DMS79 (cell line): Measurements from ENCODE around the gene PDHX.

Source experiments
- DNase-seq: peaks from one replicate; lab custom pipeline; 2025; lab: John Stamatoyannopoulos, UW

Gene PDHX

DNA sequence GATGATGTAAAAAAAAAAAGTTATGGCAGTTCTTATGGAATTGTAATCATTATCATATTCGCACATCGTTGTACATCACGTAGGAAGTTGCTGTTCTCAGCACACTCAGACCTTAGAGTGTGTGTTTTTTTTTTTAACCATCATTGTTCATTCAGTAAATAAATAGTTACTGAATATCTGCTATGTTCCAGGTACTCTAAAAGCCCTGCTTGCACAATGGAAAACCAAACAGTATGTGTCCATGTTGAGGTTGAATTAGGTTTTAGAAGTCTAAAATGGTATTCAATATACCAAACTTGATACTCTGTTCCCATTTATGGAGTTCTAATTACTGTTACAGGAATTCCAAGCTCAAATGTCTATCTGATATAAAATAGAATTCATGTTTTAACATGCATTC, 41.2 kb downstream of the PDHX start:
- DNase-seq = no peak

DNA sequence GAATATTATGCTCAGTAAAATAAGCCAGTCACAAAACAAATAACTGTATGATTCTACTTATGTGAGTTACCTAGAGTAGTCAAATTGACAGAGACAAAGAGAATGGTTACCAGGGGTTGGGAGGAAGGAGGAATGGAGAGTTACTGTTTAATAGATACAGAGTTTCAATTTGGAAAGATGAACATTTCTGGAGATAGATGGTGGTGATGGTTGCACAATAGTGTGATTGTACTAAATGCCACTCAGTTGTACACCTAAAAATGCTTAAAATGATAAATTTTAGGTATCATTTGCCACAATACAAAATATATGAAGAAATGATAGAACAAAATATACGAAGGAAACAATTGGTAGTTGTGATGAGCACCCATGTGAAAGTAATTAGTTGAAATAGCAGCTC, 43.4 kb downstream of the PDHX start:
- DNase-seq = no peak

DNA sequence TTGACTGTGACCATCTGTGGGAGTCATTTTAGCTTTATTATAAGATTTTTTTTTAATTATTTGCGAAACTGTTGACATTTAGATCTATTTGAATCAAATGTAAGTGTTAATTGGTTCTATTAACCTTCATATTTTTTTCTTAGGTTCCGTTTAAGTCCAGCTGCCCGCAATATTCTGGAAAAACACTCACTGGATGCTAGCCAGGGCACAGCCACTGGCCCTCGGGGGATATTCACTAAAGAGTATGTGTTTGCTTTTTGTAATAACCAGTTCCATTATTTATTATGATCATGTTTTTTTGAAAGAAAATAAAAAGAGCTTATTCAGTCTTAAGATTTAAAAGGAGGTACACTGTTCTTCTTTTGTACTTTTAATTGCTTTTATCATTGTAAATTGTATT, 43.9 kb downstream of the PDHX start:
- no peak for DNase-seq

DNA sequence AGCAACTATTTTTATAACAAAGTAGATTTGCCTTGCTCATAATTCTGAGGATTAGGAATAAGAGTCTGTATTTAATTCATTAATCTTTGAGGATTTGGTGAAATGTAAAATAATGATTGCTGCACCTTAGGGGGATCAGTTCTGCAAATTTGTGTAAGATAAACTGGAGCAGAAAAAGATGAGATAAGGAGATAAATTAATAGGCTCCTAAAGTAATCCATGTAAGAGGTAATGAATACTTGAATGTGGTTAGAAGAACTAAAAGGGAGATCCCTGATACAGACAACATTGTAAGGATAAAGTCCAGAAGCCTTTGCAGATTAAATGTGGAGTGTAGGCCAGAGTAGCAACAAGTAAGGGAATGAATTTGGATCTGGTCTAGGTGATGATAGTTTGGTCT, 45.6 kb downstream of the PDHX start:
- no peak for DNase-seq

DNA sequence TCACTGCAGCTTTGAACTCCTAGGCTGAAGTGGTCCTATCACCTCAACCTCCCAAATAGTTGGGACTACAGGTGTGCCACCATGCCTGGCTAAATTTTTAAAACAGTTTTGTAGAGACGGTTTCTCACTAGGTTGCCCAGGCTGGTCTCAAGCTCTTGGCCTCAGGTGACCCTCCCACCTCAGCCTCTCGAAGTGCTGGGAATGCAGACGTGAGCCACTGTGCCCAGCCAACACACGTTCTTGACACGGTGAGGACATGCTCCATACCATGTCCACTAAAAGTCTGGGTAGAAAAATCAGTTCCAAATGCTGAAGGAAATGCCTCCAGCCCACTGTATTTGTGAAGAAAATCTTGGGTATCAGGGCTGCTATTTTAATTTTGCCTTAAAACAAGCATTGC, 46.9 kb downstream of the PDHX start:
- DNase-seq = no peak

DNA sequence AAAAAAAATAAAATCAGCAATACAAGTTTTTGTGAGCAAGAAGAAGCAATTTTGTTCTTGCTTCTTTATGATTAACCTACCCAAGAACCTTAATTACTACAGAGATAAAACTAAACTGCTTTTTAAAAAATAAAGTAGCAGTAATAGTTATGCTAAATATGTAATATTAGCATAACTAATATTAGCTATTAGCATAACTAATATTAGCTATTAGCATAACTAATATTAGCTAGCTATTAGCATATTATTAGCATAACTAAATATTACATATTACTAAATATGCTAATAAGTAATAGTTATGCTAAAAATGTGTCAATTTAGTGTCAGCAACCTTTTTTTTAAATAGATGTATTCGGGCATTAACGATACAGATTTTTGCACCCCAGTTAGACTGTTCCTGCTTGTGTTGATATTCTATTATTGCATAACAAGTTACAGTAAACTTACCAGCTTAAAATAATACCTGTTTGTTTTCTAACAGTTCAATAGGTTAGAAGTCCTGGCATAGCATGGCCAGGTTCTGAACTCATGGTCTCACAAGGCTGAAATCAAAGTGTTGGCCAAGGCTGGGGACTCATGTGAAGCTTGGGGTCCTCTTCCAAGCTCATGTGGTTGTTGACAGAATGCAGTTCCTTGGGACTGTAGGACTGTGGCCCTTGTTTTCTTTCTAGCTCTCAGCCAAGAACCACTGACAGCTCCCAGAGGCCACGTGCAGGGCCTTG, 48.4 kb downstream of the PDHX start:
- DNase-seq = no peak

DNA sequence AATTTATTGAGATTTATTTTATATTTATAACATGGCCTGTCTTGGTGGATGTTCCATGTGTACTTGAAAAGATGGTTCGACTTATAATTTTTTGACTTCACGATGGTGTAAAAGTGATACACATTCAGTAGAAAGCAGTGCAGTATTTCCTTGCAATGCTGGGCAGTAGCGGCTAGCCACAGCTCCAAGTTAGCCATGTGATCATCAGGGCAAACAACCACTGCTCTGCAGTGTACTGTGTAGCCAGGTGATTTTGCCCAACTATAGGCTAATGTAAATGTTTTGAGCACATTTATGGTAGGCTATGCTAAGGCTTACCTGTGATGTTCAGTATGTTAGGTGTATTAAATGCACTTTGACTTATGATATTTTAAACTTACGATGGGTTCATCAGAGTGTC, 52.4 kb downstream of the PDHX start:
- no peak for DNase-seq

DNA sequence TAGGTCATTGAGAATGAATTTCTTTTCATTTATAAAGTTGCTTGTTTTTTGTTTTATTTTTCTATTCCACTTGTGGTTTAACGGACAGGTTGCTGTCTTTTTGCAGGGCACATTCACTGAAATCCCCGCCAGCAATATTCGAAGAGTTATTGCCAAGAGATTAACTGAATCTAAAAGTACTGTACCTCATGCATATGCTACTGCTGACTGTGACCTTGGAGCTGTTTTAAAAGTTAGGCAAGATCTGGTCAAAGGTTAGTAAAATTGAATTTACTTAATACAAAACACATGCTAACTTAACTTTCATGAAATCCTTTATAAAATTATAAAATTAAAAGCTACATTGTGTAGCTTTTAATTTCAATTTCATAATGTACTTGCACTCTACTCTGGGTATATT, 53.6 kb downstream of the PDHX start:
- no peak for DNase-seq

DNA sequence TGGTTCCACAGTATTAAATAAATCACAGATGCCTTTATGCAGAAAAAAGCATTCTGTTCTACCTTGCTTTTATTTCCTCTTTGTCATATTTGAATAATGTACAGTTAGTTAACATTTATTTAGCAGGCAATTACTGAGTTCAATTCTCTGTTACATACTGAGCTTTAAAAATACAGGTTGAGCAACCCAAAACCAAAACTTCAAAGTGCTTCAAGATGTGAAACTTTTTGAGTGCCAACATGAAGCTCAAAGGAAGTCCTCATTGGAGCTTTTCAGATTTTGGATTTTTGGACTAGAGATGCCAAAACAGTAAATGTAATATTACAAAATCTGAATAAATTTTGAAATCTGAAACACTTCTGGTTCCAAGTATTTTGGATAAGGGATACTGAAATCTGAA, 54.1 kb downstream of the PDHX start:
- DNase-seq = no peak

DNA sequence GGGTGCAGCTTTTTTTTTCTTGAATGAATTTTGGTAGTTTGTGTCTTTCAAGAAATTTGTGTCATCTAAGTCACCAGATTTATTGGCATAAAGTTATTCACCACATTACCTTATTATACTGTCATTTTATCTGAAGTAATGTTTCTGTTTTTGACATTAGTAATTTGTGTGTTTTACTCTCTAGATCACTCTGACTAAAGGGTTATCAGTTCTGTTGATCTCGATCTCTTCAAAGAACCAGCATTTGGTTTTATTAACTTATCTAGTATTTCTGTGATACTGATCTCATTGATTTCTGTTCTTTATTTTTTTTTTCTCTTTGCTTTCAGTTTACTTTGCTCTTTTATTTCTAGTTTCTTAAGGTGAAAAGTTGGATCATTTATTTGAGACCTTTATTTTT, 55.5 kb downstream of the PDHX start:
- no peak for DNase-seq

DNA sequence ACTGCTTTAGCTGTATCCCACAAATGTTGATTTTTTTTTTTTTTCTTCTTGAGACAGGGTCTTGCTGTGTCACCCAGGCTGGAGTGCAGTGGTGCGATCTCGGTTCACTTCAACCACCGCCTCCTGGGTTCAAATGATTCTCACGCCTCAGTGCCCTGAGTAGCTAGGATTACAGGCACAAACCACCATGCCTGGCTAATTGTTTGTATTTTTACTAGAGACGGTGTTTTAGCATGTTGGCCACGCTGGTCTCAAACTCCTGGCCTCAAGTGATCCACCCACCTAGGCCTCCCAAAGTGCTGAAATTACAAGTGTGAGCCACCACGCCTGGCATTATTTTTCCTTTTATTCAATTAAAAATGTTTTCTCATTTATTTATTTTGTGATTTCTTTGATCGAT, 55.9 kb downstream of the PDHX start:
- no peak for DNase-seq

DNA sequence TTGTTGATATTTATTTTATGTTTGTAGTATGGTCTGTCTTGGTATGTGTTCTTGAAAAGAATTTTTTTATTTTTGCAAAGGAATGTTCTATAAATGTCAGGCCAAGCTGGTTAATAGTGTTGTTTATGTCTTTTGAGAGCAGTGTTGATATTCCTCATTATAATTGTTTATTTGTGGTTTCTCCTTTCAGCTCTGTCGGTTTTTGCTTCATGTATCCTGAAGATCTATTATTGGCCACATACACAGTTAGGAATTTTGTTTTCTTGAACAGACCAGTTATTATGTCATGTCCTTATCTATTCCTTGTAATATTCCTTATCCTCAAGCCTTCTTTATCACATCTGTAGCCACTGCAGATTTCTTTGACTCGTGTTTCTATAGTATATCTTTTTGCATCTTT, 56.5 kb downstream of the PDHX start:
- no peak for DNase-seq

DNA sequence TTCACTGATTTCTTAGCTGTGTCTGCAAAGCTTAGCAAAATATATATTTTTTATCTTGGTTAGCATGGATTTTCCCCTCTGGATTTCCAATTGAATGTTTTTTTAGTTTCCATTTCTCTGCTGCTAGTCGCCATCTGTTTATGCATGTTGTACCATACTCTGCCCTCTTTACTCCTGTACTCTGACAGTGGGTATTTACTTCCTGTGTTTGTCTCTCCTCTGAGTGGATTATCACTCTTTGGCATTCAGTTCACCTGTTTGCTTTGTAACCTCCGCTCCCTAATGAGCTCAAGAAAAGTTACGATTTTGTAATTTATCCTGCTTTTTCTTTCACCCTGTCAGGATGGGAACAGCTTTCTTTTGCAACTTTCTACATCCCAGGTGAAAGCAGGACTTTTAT, 59.1 kb downstream of the PDHX start:
- no peak for DNase-seq

DNA sequence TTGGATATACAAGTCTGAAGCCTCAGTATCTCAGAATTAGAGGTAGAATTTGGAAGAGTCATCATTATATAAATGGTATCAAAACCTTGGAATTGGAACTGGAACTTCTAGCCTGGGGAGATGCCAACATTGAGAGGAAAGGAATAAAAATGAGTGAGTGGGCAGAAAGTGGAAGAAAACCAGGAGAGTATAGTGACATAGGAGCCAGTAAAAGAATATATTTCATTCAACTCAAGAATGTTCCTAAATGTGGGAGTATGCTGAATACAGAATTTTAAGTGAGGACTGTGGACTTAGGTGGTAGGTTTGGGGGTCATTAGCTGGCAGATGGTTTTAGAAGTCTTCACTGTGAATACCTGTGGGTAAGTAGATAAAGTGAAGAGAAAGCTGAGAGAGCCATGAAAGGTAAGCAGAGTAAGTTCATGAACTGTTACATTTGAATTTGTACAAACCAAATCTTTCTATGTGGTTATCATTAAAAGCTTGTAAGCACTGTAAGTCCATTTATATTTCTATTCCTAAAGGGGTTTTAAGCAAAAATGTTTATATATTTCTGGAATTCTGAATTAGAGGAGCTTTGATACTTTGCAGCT, 60.2 kb downstream of the PDHX start:
- no peak for DNase-seq

DNA sequence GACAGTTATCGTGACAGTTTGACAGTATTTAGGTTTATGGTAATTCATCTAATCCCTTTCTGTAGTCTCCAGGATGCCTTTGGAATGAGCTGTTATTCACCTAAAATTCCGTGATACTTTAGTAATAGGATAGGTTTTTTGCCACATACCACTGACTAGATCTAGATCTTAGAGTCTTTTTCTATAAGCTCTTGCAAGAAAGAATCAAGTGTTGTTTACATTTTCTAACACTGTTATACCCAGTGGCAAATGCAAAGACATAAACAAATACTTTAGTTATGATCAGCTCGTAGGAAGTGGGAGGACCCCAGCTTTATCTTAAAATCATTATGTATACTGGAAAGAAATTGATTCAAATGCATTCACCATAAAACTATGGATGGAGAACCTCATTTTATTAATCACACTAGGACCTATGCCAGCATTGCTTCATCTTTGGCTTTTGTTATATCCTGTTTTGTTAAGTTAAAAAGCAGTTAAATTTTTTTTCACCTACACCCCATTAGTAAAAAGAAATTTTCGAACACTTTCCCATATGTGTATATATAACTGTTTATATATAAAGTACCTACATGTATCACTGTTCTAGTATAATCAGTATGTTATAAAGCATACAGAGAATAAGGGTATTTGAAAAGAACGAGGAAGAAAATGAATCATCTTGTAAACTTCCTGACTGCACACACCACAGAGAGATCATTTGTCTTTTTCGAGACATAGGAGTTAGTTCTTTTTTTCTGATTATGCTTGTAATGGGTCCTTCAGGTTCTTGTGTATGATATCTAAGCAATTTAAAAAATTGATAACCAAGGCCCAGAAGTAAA, 60.9 kb downstream of the PDHX start:
- no peak for DNase-seq

DNA sequence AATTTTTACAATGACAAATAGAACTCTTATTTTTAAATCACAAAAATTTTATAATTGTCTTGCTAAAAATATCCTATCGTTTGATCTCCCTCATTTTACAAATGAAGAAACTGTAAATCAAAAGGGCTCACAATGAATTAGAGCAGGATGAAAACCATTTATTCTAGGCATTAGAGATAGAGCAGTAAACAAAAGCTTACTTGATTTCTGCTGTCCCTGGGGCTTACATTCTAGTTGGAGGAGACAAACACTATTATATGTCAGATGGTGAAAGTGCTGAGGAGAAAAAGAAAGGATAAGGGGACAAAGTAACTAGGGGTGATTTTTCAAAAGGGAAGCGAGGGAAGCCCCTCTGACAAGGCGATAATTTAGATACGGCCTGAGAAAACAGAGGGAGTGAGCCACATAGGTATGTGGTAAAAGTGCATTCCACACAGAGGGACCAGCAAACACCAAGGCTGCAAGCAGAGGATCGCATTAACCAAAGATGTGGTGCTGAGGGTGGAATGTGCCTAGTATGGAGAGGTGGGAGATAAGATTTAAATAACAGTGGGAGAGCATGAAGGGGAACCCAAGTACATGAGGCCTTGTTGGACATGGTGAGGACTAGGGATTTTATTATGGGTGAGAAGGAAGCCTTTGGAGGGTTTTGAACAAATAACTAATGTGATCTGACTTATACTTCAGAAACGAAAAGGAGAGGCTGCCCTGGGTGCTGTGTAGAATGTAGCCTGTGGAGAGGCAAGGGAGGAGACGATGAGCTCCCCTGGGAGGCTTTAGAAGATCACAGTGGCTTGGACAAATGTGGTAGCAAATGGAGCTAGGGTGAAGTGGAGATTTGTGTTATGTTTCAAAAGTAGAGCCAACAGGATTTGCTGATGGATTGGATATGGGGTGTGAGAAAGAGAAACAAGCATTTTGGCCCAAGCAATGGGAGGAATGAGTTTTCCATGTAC, 62.1 kb downstream of the PDHX start:
- DNase-seq = no peak

DNA sequence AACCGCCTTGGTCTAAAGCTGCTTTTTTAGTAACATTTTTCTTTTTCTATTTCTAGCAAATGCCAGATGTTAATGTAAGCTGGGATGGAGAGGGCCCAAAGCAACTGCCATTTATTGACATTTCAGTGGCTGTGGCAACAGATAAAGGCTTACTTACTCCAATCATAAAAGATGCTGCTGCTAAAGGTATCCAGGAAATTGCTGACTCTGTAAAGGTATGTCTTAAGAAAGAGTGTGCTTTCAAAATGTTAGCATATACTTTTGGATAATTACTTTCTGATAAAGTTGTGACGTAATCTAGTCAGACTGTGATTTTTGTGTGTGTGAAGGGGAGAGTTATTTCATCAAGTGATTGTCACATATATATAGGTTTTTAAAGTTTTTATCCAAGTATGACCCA, 68.1 kb downstream of the PDHX start:
- no peak for DNase-seq

DNA sequence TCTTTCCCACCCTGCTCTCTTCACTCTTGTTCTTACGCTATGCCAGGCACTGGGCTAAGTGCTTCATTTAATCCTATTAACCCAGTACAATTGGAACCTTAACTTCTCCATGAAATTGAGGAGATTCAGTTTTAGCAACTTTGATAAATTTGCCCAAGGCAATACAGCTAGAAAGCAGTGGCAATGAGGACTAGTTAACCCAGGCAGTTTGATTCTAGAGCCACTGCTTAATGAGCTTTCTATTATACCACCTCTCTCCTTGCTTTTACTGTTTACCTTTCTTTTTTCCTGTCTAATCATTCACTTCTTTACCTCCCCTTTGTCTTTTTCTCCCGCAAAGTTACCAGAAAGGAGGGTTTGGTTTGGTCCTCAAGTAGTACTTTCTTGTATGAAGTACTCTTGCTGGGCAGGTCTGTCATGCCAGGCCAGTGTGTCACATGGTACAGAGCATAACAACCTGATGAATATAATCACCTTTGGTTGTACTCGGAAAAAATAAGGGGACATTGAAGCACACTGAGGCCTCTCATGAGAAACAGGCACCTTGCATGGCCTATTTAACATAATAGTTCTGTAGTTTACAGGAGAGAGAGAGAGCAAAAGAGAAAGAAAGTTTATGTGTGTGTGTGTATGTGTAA, 70.6 kb downstream of the PDHX start:
- peak; percentile 16 for DNase-seq

DNA sequence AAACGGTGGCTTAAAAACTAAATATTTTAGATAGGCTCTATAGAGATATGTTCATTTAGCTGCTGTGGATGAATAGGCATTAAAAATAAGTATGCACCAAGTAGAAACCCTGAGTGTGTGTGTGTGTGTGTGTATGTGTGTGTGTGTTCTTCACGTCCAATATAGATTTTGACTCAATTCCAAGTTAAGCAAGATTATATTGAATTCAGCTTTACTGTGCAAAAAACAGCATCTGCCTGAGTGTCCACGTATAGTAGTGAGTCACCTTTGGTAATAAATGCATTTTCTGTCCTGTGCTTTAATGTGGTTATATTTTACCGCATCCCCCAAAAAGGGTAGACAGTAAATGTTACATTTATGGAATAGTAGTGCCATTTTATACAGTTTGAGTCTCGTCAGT, 71.2 kb downstream of the PDHX start:
- DNase-seq = no peak

DNA sequence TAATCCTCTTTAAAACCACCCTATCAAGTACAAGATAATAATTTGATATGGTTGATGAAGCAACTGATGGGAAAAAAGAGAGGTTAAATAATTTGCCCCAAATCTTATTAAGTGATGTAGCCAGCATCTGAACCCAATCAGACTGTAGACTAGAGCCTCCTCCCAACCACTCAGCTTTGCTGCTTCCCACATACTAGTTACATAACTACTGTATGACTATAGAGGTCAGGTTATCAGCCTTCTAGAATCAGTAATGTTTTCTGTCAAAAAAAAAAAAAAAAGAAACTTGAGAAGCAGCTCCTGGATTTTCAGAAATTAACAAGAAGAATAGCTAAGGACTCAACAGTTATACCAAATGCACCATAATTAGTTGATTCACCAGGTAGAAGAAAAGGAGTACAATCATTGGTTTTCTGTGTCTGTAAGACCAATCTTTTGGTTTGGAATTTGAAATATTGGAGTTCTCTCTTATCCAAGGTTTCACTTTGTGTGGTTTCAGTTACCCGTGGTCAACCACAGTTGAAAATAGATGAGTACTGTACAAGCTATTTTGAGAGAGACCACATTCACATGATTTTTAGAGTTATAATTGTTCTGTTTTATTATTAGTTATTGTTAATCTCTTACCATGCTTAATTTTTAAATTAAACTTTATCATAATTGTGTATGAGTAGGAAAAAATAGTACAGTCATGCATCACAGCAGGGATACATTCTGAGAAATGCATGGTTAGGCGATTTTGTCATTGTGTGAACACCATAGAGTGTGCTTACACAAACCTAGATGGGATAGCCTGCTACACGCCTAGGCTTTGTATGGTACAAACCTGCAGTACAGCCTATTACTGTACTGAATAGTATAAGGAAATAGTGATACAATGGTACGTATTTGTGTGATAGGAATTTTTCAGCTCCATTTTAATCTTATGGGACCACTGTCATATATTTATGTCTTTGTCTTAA, 72.2 kb downstream of the PDHX start:
- DNase-seq = no peak

DNA sequence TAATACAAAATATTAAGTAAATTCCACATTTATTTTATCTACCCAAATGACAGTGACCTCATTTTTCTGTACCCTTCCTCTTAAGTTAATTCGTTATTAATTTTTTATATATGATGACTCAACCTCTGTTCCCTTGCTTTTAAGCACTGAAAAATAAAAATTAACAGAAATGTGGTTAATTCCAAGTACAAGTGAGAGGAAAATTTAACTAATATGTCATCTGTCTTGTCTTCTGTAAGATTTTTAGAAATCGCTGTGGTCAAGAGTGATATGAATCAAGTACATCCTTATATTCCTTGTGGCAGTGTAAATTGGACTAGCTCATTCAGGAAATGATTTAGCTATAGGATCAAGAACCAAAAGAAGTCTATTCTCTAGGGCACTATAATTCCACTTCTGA, 74.5 kb downstream of the PDHX start:
- no peak for DNase-seq
